GM10248 (cell line): Measurements from ENCODE around the gene PAQR5.

ENCODE experiments used
- CTCF ChIA-PET: fragments of 300-600 bp; sonication (Branson Sonifier 250); formaldehyde crosslinking; extraction: SDS; loops from one replicate; lab custom pipeline; 2021; ENCODE audit warnings: antibody characterized with exemption; lab: Yijun Ruan, JAX
- POLR2A ChIA-PET: fragments of 350-650 bp; sonication (Branson Sonifier 250); formaldehyde crosslinking; extraction: SDS; loops from one replicate; lab custom pipeline; 2020; ENCODE audit warnings: antibody characterized with exemption; lab: Yijun Ruan, JAX
- DNase-seq: peaks from one replicate; pipeline ENCODE4 v3.0.0; 2012; ENCODE audit errors: extremely low spot score
- CTCF ChIP-seq: IDR thresholded peaks from 2 replicates; pipeline ENCODE4 v1.5.1; 2012; ENCODE audit warnings: mild to moderate bottlenecking, low read depth; ENCODE audit errors: extremely low read depth, missing control alignments, control extremely low read depth

The PAQR5 gene

GRCh38 chr15:69298697-69299441 lies at the start of gene PAQR5:
Gene PAQR5, plus strand, starts transcription at chr15:69298912. Its CDS starts 61,169 bp downstream, at chr15:69360081.
- DNase-seq: no peak

GRCh38 chr15:69253156-69253555 lies 45.6 kb upstream of the PAQR5 start:
- POLR2A ChIA-PET: no interaction called here
- CTCF ChIA-PET: no interaction called here
- no peak for TF ChIP-seq CTCF
- DNase-seq: no peak

More at GRCh38 chr15:69298697-69299441, at the start of gene PAQR5:
- POLR2A ChIA-PET: no interaction called here
- CTCF ChIA-PET: interaction anchor here (1.2 kb wide), 1 partner anchor 9 kb away, joined by 5 read pairs; no protein-coding TSS in a partner anchor
- TF ChIP-seq CTCF: no peak

- CTCF ChIA-PET: interaction anchor here (0.6 to 1.8 kb wide), 2 partner anchors 15 to 194 kb away, joined by 3 to 4 read pairs; no protein-coding TSS in a partner anchor
- POLR2A ChIA-PET: no interaction called here
- DNase-seq: no peak
- TF ChIP-seq CTCF: peak; percentile 8
These were observed 33.3 kb upstream of the PAQR5 start for GRCh38 chr15:69265347-69265955.

- CTCF ChIA-PET: interaction anchor here (2.0 kb wide), 1 partner anchor 9 kb away, joined by 5 read pairs; no protein-coding TSS in a partner anchor
- TF ChIP-seq CTCF: no peak
These were observed 27.5 kb upstream of the PAQR5 start for GRCh38 chr15:69271217-69271616.

GRCh38 chr15:69272139-69272538 lies 26.6 kb upstream of the PAQR5 start:
- CTCF ChIA-PET: no interaction called here
- no peak for DNase-seq
- POLR2A ChIA-PET: no interaction called here
- no peak for TF ChIP-seq CTCF

More at GRCh38 chr15:69271217-69271616, 27.5 kb upstream of the PAQR5 start:
- POLR2A ChIA-PET: no interaction called here
- no peak for DNase-seq

- TF ChIP-seq CTCF: no peak
- CTCF ChIA-PET: no interaction called here
- POLR2A ChIA-PET: no interaction called here
- no peak for DNase-seq
These were observed 25.8 kb upstream of the PAQR5 start for GRCh38 chr15:69272891-69273290.
